GM21717 (cell line): ENCODE measurements around the gene EFCAB13.

Experiments used
- ATAC-seq: cut with Tn5 transposase; IDR thresholded peaks from one replicate; pipeline ENCODE4 v1.9.1; 2021; ENCODE audit warnings: mild to moderate bottlenecking, moderate library complexity; ENCODE audit not compliant: unreplicated experiment

The EFCAB13 gene, protein sequence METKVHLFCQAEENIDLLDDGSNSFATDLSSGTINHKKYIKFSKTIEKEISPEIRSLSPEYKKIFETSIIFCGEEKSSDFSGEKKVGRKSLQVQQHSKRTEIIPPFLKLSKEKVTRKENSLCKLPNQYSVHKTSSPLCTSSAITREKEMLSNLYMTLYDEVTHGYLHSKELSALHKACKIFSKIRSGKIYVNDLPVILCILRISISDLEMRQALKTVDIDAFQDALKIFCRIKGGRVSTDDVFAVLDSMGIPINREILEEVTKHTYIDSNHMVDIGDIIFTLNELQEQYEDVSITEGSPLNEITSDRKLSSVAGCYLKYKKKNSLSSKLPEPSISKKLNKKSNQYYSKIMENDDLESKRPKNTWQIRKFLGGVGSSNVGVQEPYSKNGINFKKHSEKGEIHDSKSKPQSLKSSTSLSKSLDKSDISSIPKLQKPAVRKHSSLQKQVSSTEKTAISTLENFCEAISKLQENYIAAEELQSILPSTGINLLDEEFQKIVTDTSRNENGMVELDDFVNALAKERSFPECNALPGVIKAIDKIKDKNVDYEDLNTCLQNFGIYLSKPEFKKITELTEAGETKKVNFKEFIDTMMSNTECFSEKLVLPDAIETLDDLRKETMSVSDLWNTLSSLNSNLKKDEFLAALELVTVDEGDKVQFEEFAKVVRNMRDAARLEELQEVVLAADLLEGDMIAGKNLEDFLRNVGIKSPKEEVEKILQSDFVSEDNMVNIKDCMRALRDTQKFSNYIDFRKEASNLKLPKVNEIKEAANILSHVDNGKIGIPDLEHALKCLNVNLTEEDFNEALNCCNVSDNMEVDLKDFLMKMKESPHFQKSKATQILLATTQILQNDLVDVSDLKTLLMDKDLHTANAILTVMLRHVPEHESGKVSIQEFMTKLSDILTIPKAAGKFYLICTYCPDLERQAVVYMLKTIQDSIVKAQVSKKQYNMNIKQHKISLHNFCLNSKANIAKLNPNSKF

DNA sequence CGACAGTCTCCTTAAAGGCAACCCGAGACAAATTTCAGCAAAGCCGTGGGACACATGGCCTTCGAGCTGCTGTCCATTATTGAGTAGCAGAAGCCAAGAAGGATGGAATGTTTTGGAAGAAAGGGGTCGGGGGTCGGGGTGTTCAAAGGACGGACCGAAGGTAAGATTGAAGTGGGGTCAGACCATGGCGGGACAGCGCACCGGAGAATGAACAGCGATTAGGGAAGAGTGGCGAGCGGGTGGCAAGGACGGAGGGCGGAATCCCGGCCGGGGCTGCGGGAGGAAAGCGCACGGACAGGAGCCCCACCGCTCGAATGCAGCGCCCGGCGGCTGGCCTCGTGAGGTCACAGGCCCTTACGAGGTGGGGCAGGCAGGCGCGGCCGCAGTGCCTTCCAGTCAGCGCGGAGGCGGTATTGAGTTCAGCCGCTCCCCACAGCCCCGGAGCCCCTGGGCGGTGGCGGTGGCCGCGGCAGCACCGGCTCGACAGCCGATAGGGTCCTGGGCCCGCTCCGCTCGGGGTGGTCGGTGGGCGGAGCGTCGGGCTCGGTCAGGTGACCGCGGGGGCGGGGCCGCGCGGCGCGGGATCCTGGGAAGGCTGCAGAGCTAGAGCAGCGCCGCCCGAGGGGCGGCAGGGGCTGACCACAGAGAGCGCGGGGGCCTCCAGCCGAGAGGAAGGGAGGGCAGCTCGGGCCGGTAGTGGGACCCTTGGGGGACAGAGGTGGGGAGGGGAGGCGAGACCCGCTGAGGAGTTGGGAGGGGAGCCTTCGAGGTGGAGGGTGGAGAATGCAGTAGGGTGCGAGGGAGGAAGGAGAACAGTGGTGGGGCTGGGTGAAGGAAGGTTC is at the start of gene EFCAB13:
TSS of gene EFCAB13 (plus strand) at position 574 of the 842 bp plus-strand sequence. CDS start 4,399 bp downstream, outside the sequence.
- peak; percentile 63 for ATAC-seq

DNA sequence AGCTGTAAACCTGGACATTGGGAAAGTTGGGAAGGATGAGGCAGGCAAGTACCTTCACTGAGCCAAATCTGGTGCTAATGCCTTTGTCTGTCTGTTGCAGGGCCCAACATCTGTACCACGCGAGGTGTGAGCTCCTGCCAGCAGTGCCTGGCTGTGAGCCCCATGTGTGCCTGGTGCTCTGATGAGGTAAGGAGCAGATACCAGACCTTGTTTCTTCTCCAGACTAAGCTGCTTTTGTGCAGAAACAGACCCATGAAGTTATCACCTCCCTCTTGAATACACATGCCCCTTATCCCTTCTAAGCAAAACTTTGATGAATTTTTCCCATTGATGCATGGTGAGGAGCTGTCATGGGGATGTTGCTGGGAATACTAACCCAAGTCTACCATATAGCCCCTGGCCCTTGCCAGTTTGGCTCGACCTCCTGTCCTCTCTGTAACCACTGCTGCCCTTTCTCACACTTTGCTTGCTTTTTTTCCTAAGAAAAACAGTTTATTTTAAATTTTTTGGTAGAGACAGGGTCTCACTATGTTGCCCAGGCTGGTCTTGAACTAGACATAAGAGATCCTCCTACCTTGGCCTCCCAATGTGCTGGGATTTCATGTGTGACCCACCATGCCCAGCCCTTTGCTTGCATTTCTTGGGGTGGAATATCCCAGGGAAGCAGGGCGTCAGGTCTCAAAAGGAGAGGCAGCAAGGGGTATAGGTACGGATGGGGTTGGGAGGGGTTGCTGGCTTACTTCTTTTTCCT is 49.3 kb upstream of the EFCAB13 start:
- no peak for ATAC-seq

DNA sequence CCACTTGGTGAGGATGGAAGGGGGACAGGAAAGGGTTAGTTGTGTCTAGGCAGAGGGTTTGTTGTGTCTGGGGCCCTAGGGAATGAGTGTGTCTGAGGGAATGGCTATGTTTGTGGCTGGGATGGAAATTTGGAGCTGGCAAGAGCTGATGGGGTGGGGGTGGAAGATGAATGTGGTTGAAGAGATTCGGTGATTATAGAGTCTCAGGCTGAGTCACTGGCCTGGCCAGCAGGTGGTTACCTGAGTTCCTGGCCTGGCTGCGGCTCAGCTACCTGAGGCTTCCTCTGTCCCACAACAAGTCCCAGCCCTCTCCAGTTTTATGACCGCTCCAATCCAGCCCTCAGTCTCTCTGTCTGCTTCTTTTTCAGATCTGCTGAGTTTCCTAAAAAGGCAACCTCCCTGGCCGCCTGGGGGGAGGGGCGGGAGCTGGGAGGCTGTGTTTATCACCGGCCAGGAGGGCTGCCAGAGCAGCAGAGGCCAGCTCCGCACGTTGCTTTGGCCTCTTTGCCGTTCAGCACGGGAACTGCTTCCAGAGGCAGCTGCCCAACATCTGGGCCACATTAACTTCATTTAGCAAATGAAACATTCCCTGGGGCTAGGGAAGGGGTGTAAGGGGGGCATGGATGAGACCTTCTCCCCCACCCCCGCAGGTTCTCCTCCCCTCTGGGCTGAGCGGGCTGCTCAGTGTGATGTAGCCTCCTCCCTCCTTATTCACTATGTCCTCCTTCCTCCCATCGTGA is 48.3 kb upstream of the EFCAB13 start:
- ATAC-seq, result no peak

DNA sequence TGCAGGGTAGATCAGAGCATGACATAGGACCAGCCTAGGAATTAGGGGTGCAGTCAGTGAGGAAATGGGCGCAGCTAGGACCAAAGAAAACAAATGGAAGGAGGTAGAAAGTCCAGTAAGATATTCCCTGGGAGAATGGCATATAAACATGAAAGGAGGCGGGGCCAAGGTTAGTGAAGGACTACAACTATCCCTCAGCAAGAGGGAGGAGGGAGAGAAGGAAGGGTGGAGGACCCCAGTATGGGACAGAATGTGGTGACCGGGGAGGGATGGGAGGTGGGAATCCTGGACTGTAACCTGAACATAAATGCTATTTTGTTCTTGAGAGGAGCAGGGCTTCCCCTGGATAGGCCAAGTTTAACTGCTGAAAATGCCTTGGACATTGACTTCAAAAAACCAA is 47.3 kb upstream of the EFCAB13 start:
- no peak for ATAC-seq

DNA sequence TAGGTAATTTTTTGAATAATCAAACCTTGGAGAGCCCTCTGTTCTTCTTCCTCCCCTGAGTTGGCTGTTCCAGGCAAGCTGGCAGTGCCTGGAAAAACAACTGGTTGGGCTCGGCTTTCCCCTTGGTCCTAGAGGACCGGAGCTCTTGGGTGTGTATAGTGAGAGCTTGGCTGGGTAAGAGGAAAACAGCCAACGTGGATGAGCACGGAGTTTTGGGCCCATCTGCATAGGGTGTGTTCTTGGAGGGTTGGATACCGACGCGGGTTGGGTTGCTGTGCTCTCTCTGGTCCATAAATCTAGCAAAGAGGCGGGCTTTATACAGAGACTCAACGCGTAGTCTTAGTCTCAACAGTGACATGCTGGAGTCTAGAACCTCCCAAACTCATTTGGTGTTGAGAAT is 46.9 kb upstream of the EFCAB13 start:
- no peak for ATAC-seq

DNA sequence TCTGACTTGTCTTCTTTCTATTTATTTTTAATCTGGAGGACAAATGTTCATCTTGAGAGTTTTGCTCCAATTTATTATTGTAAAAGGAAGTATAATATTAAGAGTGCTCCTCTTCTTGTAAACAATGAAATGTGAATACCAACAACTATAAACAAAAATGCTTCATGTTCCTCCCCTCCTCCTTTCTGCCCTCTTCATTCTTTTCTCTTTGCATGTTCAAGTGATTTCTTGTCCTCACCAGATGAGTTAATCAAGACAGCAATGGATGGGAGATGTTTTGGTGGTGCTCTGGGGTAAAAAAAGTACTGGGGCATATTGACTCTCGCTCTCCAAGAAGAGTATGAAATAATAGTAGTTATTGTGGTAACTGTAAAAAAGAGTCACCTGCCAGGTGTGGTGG is 45.8 kb upstream of the EFCAB13 start:
- no peak for ATAC-seq

DNA sequence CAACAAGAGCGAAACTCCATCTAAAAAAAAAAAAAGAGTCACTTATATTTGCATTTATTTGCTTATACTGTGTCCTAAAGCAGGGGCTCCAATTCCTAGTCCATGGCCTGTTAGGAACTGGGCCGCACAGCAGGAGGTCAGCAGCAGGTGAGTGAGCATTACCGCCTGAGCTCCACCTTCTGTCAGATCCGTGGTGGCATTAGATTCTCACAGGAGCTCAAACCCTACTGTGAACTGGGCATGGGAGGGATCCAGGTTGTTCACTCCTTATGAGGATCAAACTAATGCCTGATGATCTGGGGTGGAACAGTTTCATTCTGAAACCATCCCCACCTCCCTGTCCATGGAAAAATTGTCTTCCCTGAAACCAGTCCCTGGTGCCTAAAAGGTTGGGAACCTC is 45.2 kb upstream of the EFCAB13 start:
- no peak for ATAC-seq

DNA sequence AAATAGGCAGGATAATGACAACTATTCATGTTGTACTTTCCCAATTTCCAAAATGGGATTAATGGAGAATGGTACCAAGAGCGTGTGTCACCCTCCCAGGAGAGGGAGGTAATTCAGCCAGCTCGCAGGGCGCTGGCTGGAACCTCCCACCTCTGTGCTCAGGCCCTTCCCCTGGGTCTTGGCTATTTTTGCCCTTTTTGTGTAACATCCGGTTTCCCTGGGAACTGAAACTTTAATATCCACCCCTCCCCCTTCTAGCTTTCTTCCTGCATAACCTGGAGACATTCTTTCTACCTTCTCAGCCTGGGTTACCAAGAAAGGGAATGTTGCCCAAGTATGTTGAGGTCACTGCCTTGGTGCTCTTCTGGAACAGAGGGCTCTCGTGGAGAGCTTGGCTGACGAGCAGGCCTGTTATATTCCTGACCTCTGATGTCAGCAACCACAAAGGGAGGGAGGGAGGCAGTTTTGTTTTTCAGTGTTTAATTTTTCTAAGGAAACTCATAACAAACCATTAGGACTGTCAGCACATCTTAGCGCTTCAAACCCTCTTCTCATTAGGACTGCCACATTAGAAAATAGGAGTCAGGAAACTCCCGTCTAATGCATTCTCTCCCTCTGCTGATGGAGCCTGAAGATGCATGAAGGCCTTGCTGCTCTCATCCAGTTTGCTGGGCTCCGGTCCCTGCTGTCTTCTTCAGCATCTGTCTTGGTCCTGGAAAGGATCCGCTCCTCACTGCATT is 44.5 kb upstream of the EFCAB13 start:
- ATAC-seq, result peak; percentile 53

DNA sequence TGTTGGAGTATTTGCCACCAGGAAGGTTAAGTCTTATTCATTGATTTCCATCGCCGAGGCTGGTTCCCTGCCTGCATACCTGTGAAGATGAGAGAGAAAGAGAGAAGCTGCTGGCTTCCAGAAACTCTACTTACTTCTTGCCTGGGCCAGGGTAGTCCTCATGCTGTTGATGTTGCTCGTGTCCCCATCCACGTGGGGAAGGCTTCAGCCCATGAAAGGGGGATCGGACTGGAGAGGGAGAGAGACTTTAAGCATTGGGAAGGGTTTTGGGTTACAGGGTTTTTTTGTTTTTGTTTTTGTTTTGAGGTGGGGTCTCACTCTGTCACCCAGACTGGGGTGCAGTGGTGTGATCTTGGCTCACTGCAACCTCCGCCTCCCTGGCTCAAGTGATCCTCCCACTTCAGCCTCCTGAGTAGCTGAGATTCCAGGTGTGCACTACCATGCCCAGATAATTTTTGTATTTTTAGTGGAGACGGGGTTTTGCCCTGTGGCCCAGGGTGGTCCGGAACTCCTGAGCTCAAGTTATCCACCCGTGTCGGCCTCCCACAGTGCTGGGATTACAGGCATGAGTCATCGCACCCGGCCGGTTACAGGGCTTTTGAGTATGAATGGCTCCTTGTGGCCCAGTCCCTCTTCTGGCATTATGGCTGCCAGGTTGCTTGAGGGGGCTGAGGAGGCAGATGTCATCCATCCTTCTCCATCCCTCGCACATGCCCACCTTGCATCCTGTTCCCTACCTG is 43.5 kb upstream of the EFCAB13 start:
- ATAC-seq, result no peak

DNA sequence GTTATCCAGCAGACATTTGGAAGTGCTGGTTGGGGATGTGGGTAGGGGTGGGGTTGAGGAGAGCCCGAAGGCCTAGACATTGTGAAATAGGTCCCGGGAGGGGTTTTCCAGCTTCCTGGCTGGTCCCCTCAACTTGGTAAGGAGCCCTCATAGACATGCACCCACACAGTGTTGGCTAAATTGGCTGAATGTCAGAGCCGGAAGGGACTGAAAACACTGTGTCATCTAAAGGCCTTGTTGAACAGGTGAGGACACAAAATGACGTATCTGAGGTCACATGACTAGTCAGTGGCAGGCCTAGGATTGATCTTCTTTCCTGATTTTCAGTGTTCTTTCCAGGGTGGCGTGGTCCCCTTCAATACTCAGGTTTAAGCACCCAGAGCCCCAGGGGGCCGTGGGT is 42.5 kb upstream of the EFCAB13 start:
- no peak for ATAC-seq

DNA sequence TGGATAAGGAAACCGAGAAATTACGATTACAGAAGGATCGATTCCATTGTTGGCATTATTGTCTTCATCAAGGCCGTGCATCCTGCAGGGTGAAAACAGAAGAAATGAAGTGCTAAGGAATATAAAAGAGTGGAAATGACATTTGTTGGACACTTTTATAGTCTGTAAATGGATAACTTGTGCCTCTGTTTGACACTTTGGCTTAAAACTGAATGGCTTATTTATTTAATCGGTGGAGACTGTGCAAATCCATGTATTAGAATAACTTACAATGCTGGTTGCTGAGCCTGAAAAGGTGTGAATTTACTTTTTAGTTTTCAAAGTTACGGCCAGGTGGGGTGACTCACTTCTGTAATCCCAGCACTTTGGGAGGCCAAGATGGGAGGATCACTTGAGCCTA is 38.8 kb upstream of the EFCAB13 start:
- no peak for ATAC-seq

DNA sequence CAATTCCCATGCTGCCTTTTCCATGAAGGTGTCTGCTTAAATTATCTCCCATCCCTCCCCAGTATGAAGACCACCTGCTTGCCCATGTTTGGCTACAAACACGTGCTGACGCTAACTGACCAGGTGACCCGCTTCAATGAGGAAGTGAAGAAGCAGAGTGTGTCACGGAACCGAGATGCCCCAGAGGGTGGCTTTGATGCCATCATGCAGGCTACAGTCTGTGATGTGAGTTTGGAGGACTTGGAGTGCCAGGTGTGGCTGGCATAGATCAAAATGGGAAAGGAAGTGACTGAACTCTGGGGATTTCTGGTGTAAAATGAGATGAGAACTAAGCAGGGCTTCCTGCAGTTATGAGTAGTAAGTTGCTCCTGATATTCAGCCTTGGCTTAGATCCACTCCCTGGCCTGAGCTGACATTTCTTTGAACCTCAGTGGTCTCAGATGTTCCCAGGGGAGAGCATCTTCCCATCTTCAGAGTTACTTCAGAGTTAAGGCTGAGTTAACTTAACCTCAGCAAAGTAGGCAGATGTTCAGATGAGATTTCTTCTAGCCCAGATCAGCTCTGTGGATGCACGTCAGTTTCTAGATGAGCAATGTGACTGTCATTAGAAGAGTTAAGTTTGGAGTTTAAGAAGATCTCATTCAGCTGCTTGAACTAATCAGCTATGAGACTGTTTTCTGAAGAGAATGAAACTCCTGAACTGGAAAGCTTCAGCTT is 37.4 kb upstream of the EFCAB13 start:
- peak; percentile 53 for ATAC-seq

DNA sequence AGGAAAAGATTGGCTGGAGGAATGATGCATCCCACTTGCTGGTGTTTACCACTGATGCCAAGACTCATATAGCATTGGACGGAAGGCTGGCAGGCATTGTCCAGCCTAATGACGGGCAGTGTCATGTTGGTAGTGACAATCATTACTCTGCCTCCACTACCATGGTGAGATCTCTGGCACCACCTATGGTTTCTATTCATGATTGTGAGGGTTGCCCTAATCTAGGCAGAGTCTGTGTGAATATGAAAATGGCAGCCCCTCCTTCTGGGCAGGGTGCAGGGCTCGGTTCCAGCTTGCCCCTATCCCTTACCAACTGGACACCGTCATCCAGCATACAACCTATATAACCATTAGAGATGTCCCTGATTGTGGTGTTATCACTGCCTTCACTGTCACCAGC is 36.7 kb upstream of the EFCAB13 start:
- peak; percentile 15 for ATAC-seq

DNA sequence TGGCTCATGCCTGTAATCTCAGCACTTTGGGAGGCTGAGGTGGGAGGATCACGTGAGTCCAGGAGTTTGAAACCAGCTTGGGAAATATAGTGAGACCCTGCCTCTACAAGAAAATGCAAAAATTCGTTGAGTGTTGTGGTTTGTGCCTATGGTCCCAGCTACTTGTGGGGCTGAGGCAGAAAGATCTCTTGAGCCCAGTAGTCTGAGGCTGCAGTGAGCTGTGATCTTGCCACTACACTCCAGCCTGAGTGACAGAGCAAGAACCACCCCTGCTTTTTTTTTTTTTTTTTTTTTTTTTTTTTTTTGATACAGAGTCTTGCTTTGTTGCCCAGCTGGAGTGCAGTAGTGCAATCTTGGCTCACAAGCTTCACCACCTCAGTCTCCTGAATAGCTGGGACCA is 36.1 kb upstream of the EFCAB13 start:
- no peak for ATAC-seq

DNA sequence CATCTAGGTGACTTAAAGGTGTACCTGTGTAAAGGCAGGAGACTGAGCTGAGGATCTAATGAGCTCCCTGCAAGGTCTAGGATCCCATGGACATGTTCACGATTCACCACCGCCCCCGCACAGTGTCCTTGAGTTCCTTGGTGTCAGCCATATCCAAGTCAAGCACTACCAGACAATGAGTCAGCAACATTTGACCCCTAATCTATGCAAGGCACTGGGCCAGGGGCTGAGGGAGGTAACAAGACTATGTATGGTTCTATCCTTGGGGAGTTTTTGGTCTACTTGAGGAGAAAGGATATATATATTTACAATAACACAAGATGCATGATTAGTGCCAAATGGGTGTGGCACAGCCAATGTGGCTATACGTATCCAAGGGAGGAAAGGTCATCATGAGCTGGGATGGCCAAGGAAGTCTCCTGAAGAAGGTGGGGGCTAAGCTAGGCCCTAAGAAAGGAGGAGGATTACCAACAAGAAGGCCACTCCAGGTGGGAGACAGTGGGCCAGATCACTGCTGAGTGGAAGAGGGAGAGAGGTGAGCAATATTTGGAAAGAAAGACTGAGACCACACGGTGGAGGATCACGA is 35.1 kb upstream of the EFCAB13 start:
- ATAC-seq, result no peak

DNA sequence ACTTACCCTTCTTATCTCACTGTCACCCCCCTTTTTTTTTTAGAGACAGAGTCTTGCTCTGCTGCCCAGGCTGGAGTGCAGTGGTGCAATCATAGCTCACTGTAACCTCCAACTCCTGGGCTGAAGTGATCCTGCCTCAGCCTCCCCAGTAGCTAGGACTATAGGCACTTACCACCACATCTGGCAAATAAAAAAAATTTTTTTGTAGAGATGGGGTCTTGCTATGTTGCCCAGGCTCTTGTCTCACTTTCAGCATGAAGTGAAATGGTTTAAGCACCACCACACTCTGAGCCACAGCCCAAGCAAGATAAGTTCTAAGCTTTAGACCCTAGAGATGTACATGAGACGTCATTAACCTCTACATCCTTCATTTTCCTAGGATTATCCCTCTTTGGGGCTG is 34.5 kb upstream of the EFCAB13 start:
- no peak for ATAC-seq

DNA sequence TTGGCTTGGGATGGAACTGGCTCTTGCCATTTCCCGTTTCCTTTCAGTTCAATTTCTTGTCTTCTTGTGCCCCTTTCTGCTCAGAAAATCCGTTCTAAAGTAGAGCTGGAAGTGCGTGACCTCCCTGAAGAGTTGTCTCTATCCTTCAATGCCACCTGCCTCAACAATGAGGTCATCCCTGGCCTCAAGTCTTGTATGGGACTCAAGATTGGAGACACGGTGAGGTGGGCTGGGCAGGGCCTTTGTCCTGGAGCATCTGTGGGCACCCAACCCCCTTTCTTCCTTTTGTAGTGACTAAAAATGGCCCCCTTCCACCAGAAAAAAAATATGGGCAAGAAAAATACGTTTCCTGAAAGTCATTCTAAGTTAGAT is 32.9 kb upstream of the EFCAB13 start:
- no peak for ATAC-seq
